ENCODE data around the gene RYR3.

GRCh38 chr15:33508703-33509102, 197.9 kb downstream of the RYR3 start:
- TF ChIP-seq CTCF (conservative IDR thresholded peaks at IDR 0.05; ENCODE audit: low read length) (no peak), EZH2phosphoT487 (IDR thresholded peaks at IDR 0.05; ENCODE audit: borderline replicate concordance) (no peak)
